Measurements from ENCODE around the gene KLK12.

Gene KLK12, protein sequence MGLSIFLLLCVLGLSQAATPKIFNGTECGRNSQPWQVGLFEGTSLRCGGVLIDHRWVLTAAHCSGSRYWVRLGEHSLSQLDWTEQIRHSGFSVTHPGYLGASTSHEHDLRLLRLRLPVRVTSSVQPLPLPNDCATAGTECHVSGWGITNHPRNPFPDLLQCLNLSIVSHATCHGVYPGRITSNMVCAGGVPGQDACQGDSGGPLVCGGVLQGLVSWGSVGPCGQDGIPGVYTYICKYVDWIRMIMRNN

DNA sequence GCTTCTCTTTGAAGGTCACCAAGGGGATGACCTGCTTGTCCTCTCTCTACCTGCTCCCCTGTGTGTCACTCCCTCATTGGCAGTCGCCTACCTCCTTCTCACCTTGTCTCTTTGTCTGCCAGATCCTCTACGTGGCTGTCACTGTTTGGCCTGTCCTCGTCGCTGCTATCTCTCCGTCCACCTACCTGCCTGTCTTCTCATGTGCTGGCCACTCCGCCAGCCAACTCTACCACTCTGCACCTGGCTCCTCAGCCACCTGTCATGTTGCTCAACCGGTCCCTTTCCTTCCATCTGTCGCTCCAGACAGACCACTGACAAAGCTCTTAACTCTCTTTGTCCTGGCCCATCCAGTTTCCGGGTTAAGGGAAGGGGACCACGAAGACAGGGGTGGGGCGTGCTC is at the start of gene KLK12:
Gene KLK12, minus strand, starts transcription at position 299 of the 400 bp plus-strand sequence. CDS start 381 bp downstream, outside the sequence.
- no peak for DNase-seq (ENCODE audit: low spot score)

DNA sequence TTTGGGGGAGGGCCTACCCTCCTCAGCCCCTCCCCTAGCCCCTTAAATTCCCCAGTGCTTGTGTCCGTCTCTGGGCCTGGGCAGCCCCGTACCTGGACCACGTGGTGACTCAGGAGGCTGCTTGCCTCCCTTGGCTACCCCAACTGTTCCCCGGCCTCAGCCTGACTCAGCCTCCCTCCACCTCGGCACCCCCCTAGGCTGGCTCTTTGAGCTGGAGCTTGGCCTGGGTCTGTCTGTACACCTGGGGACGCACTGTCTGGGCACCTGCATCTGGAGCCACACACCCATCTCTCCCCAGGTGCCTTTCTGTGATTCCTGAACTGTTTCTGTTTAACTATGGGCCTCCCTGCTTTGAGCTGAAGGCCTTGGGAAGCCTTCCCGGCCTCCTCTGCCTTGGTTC is 49.7 kb upstream of the KLK12 start:
- DNase-seq (ENCODE audit: low spot score): no peak

DNA sequence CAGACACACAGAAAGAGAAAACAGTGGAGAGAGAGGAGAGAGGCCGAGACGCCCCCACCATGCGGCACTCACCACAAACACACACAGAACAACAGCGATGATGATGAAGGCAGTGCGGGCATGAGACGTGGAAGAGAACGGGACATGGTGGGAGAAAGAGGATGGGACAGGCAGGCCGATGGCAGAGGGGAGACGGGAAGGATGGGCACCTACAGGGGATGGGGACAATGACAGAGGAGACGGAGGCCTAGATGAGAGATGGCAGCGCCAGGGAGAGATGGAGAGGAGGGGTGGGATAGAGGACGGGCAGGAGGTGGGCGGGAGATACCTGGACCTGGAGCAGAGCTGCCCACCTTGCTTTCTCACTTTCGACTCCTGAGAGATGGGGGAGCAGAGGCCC is 49.0 kb upstream of the KLK12 start:
- no peak for DNase-seq (ENCODE audit: low spot score)

DNA sequence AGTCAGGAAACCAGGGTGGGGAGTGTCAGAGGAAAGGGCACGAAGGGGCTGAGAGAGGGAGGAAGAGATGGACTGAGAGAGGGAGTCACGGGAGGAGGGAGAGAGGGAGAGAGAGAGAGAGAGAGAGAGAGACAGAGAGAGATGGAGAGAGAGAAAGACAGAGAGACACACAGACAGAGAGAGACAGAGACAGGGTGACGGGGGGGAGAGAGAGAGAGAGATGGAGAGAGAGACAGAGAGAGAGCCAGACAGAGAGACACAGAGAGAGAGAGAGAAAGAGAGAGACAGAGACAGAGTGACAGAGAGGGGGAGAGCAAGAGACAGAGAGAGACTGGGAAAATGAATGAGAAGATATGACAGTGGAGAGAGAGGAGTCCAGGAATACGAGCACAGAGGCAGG is 48.4 kb upstream of the KLK12 start:
- DNase-seq (ENCODE audit: low spot score): no peak

DNA sequence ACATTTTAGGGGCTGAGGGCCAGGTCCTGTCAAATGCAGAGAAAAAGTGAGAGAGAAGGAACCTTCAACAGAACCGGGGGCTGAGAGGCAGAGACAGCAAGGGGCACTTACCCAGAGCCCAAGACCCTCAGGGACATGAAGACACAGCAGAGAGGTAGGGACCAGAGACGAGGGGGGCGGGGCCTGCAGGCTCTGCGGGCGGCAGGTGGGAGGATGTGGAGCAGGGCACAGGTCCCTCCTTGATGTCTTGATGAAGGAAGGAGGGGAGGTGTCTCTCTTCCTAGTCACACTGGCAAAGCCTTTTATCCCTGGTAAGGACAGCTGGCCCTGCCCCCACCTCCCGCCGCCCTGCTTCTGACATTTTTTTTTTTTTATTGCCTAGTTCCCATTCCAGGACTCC is 47.8 kb upstream of the KLK12 start, which contains the start of gene KLK14:
Gene KLK14, minus strand, starts transcription at position 277 of the 400 bp plus-strand sequence. Its CDS starts 273 bp downstream, at position 4.
- DNase-seq (ENCODE audit: low spot score): no peak

DNA sequence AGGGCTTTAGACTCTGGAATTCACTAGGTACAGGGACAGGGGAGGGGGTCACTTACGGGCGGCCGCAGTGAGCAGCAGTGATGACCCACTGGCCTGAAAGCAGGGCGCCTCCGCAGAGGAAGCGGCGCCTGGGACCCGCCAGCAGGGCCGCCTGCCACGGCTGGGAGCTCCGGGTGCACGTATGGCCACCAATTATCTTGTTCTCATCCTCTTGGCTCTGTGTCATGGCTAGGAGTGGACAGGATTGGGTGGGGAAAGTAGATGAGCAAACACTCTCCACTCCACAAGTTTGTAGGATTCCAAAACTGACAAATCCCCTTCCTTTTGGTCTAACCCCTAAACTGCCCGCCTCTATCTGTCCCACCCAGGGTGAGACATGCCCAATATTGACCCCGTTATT is 46.7 kb upstream of the KLK12 start:
- DNase-seq (ENCODE audit: low spot score): no peak

DNA sequence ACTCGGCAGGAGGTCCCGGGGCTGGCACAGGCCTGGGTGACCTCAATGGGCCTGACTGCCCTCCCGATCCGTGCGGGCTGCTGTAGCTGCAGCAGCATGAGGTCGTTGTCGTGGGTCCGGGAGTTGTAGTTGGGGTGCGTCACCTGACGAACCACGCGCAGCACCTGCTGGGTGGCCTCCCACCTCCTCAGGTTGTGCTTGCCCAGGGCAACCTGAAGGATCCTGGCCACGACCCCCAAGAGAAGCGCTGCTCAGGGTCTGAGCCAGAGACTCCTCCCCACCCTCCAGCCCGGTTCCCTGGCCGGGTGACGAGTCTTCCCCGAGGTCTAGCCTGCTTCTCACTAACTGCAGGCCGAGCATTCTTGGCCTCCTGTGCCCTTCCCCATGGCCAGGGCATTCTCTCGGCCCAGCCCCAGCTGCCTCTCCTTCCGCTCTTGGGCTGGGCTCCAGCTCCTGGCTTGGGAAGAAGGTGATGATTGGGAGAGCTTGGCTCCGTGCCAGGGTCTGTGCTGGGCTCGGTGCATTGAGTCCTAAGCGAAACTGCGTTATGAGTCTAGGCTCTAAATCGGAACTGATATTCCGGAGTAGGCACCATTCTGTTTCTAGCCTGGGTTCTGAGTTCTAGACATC is 44.8 kb upstream of the KLK12 start:
- no peak for DNase-seq (ENCODE audit: low spot score)

DNA sequence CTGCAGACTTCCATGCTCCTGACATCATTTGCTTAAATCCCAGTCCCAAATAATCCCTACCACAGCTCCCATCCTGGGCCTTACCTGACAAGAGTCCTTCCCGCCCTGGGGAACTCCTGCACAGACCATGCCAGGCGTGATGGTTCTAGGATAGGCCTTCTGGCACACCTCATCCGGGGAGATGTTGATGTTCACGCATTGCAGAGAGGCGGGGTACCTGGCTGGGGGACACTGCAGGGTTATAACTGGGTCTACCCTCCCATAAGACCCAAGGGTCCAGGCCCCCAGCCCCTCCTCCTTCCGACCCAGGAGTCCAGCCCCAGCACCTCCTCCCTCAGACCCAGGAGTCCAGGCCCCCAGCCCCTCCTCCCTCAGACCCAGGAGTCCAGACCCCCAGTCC is 43.9 kb upstream of the KLK12 start:
- no peak for DNase-seq (ENCODE audit: low spot score)

DNA sequence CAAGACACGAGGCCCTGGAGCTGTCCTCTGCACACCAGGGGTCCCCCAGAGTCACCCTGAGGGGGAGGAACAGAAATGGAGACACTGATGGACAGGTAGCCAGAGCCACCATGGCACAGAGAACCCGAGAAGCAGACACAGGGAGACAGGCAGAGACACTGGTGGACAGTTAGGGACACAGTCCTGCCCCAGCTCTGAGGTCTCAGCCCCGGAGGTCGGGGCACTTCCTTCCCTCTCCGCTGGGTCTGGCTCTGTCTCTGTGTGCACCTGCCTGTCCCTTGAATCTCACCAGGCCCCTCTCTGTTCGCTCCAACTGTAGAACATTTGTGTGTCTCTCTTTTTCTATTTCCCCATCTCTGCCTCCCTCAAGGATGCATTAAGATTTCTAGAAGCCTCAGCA is 43.3 kb upstream of the KLK12 start:
- no peak for DNase-seq (ENCODE audit: low spot score)

DNA sequence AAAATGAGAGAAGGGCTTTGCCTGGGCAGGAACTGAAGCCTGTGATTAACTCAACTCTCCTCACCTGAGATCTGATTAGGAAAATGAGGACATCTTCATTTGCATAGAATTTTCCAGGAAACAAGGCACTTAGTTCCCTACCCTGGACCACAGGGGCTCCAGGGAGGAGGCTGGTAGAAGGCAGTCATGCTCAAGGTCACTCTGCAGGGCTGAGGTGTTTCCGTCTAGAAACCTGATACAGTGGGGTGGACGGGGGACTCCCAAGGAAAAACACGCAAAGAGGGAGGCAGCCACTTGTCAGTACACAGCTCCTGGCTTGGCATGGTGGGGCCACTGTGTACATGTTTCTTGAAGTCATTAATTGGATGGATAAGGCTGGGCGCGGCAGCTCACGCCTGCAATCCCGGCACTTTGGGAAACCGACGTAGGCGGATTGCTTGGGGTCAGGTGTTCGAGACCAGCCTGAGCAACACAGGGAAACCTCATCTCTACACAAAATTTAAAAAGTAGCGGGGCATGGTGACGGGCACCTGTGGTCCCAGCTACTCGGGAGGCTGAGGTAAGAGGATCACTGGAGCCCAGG is 41.9 kb upstream of the KLK12 start:
- no peak for DNase-seq (ENCODE audit: low spot score)

DNA sequence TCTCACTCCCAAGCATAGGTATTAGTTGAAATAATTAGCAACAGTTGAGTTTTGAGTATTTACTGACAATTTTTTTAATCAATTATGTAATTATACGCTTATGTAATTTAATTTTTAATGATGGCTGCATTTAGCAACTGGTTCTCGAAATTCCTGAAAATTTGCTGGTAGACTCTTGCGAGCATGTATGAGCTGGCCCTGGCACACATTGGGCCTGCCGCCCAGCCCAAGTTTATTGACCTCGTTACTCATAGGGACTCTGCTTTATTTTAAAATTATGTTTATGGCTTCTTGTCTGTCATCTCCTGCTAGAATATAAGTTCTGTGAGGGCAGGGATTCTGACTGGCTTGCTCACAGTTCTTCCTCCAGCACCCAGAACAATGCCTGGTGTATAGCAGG is 41.2 kb upstream of the KLK12 start:
- DNase-seq (ENCODE audit: low spot score): no peak

DNA sequence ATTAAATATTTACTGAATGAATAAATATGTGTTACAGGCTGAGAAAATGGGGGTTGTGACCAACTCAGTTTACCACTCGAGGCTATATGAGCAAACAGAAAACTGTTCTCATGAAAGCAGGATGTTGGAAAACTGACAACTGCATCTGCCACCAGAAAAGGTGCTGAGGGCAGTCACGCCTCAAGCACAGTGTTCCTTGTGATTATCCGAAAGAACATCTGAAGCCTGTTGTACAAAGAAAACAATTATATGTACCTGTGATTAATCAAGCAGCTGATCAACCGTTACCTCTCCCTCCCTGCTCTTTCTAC is 36.2 kb upstream of the KLK12 start:
- DNase-seq (ENCODE audit: low spot score): no peak

DNA sequence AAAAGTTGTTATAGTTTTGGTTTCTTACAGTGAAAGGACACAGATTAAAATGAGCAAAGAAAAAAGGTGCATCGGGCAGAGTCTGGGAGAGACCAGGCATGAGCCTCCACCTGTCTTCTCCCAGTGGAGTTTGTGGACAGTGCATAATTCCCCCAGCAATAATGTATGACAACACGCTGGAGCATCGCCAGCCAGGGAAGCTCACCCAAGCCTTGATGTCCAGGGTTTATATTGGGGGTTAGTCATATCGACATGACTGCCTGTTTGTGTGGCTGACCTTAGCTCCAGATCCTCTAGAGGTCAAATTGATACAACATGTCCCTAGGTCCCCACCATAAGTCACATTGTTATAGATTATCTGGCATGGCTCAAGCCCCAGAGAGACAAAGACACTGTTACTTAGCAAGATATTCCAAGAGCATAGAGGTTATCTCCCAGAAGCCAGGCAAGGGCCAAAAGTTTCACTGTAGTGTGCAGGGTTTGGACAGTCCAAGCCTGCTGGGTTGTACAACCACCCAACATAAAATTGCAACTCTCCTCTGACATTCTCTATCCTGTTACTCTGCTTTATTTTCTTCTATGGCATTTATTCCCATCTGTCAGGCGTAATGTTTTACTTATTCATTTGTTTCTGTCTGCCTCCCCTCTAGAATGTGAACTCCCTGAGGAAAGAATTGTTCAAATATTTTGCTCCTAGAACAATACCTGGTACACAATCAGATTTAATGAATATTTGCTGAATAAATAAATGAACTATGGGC is 35.7 kb upstream of the KLK12 start:
- no peak for DNase-seq (ENCODE audit: low spot score)

DNA sequence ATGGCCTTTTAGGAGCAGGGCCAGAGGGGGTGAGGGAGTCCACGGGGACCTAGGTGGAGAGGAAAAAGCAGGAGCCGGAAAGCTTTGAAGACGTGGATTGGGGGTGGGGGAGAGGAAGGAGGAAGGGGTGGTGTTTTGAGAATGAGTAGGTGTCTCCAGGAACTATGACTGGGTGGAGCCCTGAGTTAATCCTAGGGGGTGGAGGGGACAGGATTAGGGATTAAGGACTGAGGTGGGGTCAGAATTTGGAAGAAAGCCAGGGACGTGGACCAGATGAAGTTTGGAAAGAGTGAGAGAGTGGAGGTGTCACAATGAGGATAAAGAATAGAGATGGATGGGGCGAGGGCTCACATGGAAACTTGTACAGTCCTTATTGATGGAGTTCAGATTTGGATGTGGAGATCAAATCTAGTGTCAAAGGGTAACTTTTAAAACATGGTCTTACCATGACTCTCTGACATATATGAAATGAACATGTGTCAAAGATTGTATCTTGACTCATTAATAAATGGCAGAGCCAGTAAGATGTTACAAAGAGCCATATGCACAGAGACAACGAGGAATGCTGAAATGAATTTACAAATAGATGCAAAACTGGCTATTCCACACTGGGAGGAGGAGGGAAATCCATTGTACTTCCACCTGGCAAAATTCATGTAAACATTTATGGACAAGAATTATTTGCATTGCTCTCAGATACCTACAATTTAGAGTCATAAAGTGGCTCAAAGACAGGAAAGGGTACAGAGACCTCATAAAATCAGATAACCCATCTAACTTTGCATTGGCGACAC is 31.8 kb upstream of the KLK12 start:
- no peak for DNase-seq (ENCODE audit: low spot score)

DNA sequence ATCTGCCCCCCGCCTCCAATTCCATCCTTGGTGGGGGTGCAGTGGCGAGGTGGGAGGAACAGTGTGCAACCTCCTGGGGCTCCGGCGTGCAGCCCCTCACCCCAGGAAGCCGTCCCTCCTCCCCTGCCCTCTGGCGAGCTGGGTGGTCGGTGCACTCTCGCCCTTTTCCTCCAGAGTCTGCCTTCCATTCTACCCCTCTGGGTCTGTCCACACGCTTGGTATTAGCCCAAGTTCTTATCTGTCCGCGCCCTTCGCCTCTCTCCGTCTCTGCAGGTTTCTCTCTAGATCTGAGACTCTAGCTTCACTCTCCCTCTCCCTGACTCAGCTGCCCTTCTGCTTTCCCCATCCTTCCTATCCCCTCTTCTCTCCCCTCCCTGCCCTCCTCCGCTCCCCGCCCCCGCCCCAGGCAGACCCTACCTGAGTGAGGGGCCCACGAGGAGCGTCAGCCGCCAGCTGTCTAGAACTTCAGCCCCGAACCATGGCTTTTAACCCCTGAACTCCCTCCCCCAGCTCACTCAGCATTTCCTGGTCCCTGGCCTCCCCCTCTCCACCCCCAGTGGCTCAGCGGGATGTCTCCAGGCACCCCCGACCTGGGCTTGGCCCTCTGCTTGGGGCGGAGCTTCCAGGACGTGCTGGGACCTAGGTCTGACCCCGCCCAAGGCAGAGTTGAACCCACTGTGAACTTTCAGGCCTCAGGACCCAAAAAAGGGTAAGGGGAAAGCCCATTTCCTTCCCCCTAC is 30.6 kb upstream of the KLK12 start:
- DNase-seq (ENCODE audit: low spot score): no peak

DNA sequence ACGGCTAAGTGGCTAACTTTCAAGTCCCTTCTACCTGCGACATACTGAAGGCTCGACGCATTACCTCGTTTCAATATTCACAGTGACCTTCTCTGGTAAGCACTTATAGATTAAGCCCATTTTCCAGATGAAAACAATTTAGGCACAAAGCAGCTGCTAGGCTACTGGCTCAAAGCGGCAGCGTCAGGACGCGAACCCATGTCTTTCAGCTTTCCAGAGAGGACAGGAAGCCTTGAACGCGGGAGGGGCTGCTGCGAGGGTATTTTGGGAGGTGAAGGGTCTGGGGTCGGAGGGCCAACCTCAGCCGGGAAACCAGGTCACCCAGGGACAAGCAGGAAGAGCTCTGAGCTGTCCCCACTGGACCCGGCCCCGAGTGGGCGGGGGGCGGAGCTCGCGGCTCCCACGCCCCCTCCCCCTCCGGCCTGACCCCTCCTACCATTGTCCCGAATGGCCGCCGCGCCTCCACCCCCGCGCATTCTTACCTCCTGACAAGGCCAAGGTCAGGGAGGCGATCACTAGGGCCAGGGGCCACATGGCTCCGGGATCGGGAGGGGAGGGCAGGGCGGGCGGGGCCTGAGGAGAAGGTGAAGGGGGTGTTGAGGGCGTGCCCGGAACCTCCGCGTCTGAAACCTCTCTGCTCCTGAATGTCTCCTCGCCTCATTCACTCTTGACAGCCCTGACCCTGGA is 29.9 kb upstream of the KLK12 start, which contains the start of gene KLK13:
Gene KLK13, minus strand, starts transcription at position 559 of the 687 bp plus-strand sequence. Its CDS starts 25 bp downstream, at position 534.
- DNase-seq (ENCODE audit: low spot score): no peak

DNA sequence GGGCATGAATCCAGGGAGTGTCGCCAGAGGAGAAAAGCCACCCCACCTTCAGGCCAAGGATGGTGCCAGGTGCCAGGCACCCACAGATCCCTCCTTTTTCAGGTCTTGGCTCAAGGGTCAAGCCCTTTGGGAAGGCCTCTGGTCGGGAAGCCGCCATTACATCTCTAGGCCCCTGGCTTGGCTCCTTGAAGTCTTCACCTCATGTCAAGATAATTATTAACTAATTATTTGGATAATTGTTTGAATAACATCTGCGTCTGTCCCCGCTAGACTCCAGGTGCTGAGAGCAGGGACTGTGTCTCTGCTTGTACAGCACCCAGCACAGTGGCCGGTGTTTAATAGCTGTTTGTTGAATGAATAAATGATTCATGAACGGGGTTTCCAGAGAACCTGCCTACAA is 28.9 kb upstream of the KLK12 start:
- no peak for DNase-seq (ENCODE audit: low spot score)

DNA sequence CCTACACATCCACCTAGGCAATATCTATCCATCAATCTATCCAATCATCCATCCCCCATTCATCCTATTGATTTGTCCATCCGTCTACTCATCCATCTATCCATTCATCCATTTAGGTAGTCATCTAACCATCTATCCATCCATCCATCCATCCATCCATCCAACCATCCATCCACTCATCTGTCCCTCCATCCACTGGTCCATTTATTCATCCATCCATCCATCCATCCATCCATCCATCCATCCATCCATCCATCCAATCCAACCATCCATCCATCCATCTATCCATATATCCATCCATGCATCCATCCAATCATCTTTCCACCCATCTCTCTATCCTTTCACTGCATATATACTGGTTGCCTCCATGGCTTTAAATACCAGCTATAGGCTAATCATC is 26.2 kb upstream of the KLK12 start:
- no peak for DNase-seq (ENCODE audit: low spot score)

DNA sequence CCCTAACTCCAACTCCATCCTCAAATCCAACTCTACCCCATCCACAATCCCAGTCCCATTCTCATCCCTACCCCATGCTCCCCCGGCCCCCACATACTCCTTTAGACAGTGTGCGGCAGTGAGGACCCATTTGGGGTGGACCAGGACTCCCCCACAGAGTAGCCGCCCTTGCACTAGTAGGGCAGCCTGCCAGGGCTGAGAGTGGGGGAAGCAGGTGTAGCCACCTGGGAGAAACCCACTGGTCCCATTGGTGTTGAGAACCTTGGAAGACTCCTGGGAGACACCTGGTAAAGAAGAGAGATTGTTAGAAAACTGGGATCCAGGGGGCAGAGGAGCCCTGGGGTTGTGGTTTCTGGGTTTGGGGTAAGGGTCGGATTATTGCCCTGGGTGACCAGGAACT is 25.5 kb upstream of the KLK12 start:
- no peak for DNase-seq (ENCODE audit: low spot score)

DNA sequence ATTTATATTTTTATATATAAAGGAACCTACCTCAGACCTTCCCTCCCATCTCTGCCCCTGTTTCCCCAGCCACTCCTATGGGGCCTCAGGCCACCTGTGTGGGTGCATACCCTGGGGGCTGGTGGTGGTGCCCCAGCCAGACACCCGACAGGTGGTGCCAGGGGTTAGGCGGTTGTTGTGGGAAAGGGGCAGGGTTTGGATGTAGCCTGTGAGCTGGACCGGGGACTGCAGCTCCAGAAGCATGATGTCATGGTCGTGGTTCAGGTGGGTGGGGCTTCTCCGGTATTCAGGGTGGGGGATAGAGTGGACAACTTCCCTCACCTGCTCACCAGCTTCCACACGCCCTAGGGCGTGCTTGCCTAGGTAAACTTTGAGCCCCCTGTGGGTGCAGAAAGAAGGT is 24.9 kb upstream of the KLK12 start:
- DNase-seq (ENCODE audit: low spot score): no peak

DNA sequence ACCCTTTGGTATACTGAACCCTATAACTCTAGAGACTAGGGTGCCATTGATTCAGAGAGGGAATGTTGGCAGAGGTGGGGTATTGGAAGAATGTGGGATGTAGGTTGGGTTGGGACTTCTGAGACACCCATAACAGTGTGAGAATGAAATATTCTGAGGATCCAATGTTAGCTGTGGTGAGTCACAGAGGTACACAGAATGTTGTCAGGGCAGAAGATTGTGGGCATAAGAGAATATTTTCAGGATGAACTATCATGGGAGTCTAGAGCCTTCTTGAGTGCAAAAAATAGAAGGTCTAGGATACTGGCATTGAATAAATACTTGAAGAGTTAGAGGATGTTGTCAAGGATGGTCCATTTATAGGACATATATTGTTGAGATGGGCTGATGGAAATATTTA is 21.1 kb upstream of the KLK12 start:
- no peak for DNase-seq (ENCODE audit: low spot score)
